ENCODE data around the gene XAGE3. TPM values are rescaled to one million over a fixed set of nuclear protein-coding genes. Genes with fewer than 3 reads are reported as not detected.
"Not testable (repeated sequence)": the region's sequence is repeated elsewhere in the genome, so short reads cannot be mapped to it uniquely, and the experiment has no call there.

The XAGE3 gene, protein sequence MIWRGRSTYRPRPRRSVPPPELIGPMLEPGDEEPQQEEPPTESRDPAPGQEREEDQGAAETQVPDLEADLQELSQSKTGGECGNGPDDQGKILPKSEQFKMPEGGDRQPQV
- not detected for total RNA-seq

DNA sequence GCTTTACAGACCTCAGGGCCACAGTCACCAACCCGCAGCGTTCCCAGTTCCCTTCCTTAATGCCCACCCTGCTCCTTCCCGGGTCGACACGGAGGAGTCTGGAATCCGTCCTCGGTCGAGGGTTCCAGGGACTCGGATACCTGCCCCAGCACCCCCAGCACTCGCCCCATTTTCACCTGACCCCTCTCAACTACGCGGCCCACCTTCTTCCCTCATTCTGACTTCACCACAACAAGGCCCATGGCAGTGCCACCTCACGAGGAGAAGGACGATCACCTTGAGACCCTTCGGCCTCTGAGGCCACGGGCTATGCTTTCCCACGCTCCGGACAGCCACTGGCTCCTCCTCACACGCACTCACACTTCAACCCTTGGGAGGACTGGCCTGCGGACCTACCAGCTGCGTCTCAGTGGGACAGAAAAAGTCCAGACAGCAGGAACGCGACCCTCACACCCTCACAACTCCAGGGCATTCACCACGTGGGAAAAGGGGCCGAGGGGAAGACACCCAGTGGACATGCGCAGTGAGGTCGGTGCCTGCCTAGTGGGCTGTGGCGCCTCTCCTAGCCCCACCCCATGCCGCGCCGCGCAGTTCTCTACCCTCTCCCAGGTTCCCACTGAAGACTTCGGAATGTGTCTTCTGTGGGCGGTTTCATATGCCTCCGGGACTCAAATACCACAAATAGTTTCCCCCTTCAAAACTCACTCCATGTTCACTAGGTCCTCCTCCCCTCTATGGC, at the start of gene XAGE3:
Gene XAGE3, minus strand, starts transcription at position 474 of the 739 bp plus-strand sequence. CDS start 950 bp downstream, outside the sequence.
- H3K4me3 ChIP-seq = no peak within 1 kb of the TSS
- intact Hi-C loops (cut with DNase I) = no loop called here
- H3K4me1 ChIP-seq = no peaks in the 10 kb centered on the region
- WGBS = 80% methylated on average over 35 of the region's 35 CpGs
- DNase-seq (ENCODE audit: extremely low spot score) = no peak
- H3K36me3 ChIP-seq = no peaks in the 10 kb centered on the region
- TF ChIP-seq POLR2A (IDR thresholded peaks at IDR 0.05; ENCODE audit: low read depth) (no peak), POLR2AphosphoS5 (IDR thresholded peaks at IDR 0.05) (no peak), EP300 (IDR thresholded peaks at IDR 0.05) (no peak)
- TF ChIP-seq, protein P1, sequence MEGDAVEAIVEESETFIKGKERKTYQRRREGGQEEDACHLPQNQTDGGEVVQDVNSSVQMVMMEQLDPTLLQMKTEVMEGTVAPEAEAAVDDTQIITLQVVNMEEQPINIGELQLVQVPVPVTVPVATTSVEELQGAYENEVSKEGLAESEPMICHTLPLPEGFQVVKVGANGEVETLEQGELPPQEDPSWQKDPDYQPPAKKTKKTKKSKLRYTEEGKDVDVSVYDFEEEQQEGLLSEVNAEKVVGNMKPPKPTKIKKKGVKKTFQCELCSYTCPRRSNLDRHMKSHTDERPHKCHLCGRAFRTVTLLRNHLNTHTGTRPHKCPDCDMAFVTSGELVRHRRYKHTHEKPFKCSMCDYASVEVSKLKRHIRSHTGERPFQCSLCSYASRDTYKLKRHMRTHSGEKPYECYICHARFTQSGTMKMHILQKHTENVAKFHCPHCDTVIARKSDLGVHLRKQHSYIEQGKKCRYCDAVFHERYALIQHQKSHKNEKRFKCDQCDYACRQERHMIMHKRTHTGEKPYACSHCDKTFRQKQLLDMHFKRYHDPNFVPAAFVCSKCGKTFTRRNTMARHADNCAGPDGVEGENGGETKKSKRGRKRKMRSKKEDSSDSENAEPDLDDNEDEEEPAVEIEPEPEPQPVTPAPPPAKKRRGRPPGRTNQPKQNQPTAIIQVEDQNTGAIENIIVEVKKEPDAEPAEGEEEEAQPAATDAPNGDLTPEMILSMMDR (IDR thresholded peaks at IDR 0.05) = no peak
- H3K27me3 ChIP-seq = peaks cover 0 to 3% (median 0%) of the 10 kb centered on the region in 4 donors
- no peaks in the 10 kb centered on the region for H3K9me3 ChIP-seq
- H3K27ac ChIP-seq (replicated peaks in 1 of 4) = no peak within 1 kb of the TSS

DNA sequence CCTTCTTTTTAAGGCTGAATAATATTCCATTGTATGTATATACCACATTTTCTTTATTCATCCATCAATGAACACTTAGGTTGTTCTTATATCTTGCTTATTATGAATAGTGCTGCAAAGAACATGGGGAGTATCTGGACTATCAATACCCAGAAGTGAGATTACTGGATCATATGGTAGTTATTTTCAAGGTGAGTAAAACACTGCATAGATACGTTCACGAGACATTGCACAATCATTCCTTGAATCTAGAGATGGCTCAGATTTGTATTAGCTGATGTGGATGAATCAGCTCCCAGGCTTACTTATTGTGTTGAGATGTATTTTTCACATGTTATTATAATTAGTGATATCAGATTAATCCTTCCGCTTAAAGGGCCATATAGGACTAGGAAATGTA, 46.8 kb upstream of the XAGE3 start:
- H3K9me3 ChIP-seq; intact Hi-C loops (cut with DNase I); H3K4me1 ChIP-seq; H3K36me3 ChIP-seq; H3K27ac ChIP-seq (replicated peaks in 1 of 4); H3K27me3 ChIP-seq; H3K4me3 ChIP-seq; DNase-seq (ENCODE audit: extremely low spot score): not testable (repeated sequence)
- WGBS = no CpG with 5 or more reads among the region's 3 CpGs

DNA sequence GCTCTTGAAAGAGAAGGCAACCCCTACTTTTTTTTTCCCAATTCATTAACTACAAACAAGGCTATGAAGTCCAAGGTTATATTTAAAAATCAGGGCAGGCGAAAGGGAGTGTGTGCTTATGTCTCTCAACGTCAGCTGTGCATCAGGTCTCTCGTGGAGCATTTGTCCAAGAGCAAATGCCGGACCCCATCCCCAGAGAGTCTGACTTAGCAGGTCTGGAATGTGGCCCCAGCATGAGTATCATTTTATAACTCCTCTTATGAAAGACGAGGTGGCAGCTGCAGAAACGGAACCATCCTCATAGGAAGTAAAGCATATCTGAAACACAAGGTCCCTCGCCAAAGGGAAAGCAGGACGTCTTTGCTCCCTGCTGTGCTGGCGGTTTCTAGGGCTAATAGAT, 45.8 kb upstream of the XAGE3 start:
- H3K36me3 ChIP-seq; H3K27ac ChIP-seq (replicated peaks in 1 of 4); H3K27me3 ChIP-seq; H3K9me3 ChIP-seq; H3K4me3 ChIP-seq; DNase-seq (ENCODE audit: extremely low spot score); intact Hi-C loops (cut with DNase I); H3K4me1 ChIP-seq: not testable (repeated sequence)
- WGBS = no CpG with 5 or more reads among the region's 9 CpGs

DNA sequence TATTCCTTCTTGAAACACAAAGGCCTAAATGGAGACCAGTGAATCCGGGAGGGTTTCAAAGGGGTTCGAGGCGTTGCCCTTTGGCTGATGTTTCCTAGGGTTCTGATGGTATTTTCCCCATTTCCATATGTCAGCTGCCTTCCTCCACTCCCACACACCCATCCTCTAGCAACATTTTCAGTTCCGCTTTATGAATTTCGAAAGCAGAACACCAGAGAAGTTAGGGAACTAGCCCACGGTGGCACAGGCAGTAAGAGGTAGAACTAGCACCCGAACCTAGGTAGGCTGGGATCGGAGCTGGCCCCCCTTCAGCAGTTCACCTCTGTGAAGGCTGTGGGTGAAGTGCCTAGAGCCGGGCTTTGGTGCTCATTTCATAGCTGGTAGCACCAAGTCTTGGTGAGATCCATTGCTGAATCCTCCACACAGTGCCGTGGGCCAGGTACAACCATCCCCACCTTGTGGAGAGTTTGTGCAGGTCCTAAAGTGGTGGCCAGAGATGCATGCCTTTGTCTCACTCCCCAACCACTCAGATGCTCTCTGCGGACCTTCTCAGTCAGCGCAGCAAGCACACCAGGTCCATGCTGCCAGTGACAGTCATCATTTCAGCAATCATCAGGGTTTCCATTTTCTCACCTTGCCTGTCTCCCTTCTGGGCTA, 41.6 kb upstream of the XAGE3 start:
- intact Hi-C loops (cut with DNase I); H3K27me3 ChIP-seq; H3K27ac ChIP-seq (replicated peaks in 1 of 4); H3K4me1 ChIP-seq; H3K36me3 ChIP-seq; H3K4me3 ChIP-seq; H3K9me3 ChIP-seq; DNase-seq (ENCODE audit: extremely low spot score): not testable (repeated sequence)
- WGBS = no CpG with 5 or more reads among the region's 12 CpGs

DNA sequence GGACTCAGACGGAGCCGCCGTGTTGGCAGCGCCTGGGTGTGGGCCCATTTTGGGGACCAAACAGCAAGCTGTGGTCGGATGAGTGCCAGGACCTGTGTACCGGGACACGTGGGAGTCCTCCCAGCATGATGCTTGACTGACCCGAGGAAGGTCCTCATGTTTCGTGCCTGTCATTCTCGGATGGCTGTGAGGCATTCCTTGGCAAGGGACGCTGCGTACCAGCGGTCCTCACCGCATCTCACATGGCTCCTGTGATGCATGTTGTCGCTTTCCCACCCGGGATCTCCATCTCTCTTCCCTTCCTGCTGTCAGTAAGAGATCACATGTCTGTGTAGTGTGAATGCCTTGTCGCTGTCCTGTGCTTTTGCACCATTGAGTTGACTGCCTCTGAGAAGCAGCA, 40.0 kb upstream of the XAGE3 start:
- intact Hi-C loops (cut with DNase I); H3K4me3 ChIP-seq; H3K27me3 ChIP-seq; H3K36me3 ChIP-seq; H3K4me1 ChIP-seq; H3K9me3 ChIP-seq; DNase-seq (ENCODE audit: extremely low spot score); H3K27ac ChIP-seq (replicated peaks in 1 of 4): not testable (repeated sequence)
- no CpG with 5 or more reads among the region's 17 CpGs for WGBS

DNA sequence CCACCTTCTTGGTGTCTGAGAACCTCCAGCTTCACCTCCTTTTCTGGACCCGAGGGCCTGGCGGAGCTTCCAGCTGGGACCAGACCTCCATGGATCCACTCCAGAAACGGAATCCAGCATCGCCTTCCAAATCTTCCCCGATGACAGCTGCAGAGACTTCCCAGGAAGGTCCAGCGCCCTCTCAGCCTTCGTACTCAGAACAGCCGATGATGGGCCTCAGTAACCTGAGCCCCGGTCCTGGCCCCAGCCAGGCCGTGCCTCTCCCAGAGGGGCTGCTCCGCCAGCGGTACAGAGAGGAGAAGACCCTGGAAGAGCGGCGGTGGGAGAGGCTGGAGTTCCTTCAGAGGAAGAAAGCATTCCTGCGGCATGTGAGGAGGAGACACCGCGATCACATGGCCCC, 39.3 kb upstream of the XAGE3 start:
- intact Hi-C loops (cut with DNase I); H3K27me3 ChIP-seq; H3K4me1 ChIP-seq; H3K27ac ChIP-seq (replicated peaks in 1 of 4); H3K4me3 ChIP-seq; H3K9me3 ChIP-seq; DNase-seq (ENCODE audit: extremely low spot score); H3K36me3 ChIP-seq: not testable (repeated sequence)
- no CpG with 5 or more reads among the region's 17 CpGs for WGBS

DNA sequence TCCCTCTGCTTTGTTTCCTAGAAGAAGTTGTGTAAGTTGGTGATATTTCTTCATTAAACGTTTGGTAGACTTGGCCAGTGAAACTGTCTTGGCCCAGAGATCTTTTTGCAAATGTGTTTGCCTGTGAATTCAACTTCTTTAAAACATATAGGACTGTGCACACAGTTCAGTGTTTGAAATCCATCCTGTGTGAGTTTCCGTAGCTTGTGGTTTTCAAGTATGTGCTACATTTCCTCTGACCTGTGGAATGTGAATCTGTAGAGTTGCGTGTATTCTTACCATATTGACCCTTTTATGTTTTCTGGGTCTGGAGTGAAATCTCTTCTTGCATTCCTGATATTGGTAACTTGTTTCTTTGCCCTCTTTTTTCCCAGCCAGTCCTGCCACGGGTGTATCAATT, 38.2 kb upstream of the XAGE3 start:
- H3K27ac ChIP-seq (replicated peaks in 1 of 4); H3K36me3 ChIP-seq; DNase-seq (ENCODE audit: extremely low spot score); intact Hi-C loops (cut with DNase I); H3K9me3 ChIP-seq; H3K27me3 ChIP-seq; H3K4me1 ChIP-seq; H3K4me3 ChIP-seq: not testable (repeated sequence)
- WGBS = no CpG with 5 or more reads among the region's 4 CpGs

DNA sequence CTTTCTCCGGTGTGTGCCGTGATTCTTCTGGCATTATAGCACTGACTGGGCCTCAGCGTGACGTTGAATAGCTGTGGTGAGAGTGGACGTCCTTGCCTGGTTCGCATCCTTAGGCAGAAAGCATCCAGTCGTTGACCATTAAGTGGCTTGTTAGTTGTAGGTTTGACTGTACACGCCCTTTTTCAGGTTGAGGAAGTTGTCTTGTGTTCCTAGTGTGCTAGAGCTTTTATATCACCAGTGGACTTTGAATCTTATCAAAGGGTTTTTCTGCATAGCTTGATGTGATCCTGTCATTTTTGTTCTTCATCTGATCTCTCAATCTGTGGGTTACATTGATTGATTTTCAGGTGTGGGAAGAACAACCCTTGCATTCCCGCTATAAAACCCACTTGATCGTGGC, 37.6 kb upstream of the XAGE3 start:
- WGBS = no CpG with 5 or more reads among the region's 10 CpGs
- H3K4me1 ChIP-seq; intact Hi-C loops (cut with DNase I); DNase-seq (ENCODE audit: extremely low spot score); H3K9me3 ChIP-seq; H3K36me3 ChIP-seq; H3K27me3 ChIP-seq; H3K27ac ChIP-seq (replicated peaks in 1 of 4); H3K4me3 ChIP-seq: not testable (repeated sequence)

DNA sequence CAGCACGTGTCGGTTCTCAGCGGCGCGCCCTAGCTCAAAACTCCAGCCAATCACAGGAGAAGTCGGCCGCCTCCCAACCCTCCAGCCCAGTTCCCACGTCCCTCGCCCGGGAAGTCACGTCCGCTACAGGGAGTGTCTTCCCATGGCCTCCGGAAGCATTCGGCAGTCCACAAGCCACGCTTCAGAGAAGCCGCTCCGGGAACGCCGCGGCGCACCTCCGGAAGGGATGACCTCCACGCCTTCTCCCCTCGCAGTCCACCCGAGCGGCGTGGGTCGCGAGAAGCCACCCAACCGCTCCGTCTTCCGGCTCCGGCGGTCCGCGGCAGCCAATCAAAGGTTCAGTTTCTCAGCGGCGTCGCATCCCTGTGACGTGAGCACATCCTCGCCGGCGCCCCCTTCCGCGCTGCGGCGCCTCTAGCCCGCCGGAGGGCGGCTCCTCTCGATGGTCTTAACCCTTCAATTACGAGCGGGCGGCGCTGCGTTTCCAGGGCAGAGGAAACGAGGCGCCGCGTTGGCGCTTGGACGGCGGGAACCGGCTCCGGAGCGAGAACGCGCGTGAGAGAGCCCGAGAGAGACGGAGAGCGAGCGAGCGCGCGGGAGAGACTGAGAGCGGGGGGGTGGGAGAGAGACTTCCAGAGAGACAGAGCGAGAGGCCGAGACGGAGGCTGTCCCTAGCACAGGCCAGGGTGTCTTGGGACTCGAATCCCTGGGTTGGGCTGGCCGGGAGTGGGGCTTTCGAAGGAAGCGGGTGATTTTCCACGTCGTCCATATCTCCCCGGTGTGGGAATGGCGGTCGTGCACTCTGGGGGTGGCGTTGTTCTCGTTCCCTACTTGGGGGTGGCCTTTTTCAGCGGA, 29.2 kb upstream of the XAGE3 start, which contains the start of gene FAM156B:
Gene FAM156B, plus strand, starts transcription at position 476 of the 855 bp plus-strand sequence. CDS start 9,896 bp downstream, outside the sequence.
- DNase-seq (ENCODE audit: extremely low spot score); H3K4me1 ChIP-seq; H3K4me3 ChIP-seq; H3K27me3 ChIP-seq; H3K9me3 ChIP-seq; H3K27ac ChIP-seq (replicated peaks in 1 of 4); intact Hi-C loops (cut with DNase I); H3K36me3 ChIP-seq: not testable (repeated sequence)
- no CpG with 5 or more reads among the region's 92 CpGs for WGBS

DNA sequence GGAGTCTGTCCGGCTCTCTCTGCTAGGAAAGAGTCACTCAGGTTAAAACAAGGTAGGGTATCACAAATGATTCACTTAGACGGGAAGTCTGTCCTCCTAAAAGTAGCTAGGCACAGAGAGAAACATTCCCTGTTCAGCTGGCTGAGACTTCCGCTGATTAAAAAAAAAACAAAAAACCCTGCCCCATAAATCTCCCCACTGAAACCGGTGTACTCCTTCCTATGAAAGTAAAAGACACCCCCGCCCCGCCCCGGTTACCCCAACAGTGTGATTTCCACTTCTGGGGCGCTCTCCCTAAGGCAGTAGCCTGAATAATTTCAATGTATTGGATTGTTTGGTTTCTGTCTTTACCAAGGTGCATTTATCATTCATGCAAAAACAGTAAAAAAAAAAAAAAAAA, 28.6 kb upstream of the XAGE3 start:
- H3K4me1 ChIP-seq; intact Hi-C loops (cut with DNase I); H3K27me3 ChIP-seq; H3K4me3 ChIP-seq; DNase-seq (ENCODE audit: extremely low spot score); H3K9me3 ChIP-seq; H3K27ac ChIP-seq (replicated peaks in 1 of 4); H3K36me3 ChIP-seq: not testable (repeated sequence)
- no CpG with 5 or more reads among the region's 8 CpGs for WGBS

DNA sequence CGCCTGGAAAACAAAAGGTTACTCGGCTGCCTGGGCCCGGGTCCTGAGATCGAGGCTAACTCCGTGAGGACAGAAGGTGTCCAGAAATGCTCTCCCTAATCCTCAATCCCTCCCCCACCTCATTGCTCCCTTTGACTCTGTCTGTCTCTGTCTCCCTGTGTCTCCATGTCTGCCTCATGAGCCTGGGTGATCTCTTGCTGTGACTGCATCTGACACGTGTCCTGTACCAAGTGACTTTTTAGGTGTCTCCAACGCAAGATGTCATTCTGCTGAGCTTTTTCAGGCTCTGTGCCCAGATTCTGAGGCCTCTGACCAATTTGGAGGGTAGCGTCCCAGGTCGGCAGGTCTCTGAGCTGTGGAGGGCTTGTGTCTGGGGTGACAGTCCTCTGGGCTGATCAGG, 20.2 kb upstream of the XAGE3 start:
- H3K9me3 ChIP-seq; H3K27me3 ChIP-seq; H3K36me3 ChIP-seq; intact Hi-C loops (cut with DNase I); DNase-seq (ENCODE audit: extremely low spot score); H3K4me3 ChIP-seq; H3K27ac ChIP-seq (replicated peaks in 1 of 4); H3K4me1 ChIP-seq: not testable (repeated sequence)
- WGBS = no CpG with 5 or more reads among the region's 9 CpGs

Data from esophagus muscularis mucosa (tissue), 4 donors.